GM12873 (cell line): ENCODE data around the gene DCST2.

Source experiments
- TF ChIP-seq, protein P1 (sequence below): IDR thresholded peaks from 2 replicates; pipeline ENCODE4 v1.5.1; 2012; ENCODE audit warnings: low read depth, mild to moderate bottlenecking, moderate library complexity, low read length, control low read depth; ENCODE audit not compliant: insufficient read depth; ENCODE audit errors: missing control alignments

Gene DCST2

DNA sequence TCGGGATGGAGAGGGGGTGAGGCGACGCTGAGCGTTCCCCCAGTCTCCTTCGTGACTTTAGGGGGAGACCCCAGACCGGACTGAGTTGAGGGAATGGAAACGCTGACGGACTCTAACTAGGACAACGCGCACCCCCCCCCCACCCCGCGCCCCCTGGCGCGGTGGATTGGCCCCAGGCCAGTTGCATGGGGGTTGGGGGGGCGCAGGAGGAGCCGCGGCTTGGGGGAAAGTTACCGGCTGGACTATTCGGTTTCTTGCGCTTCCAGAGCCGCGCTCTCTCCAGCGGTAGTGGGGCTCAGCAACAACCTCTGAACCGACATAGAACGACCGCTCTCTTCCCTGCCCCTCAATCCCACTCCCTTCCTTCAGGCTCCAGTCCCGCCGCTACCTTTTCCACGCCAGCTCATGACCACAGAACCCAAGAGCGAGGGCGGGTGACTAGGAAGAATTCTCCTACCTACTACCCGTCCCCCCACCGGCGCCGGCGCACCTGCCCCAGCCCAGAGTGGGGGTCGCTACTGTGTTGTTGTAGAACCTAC, 30.3 kb downstream of the DCST2 start:
- TF ChIP-seq, protein P1, sequence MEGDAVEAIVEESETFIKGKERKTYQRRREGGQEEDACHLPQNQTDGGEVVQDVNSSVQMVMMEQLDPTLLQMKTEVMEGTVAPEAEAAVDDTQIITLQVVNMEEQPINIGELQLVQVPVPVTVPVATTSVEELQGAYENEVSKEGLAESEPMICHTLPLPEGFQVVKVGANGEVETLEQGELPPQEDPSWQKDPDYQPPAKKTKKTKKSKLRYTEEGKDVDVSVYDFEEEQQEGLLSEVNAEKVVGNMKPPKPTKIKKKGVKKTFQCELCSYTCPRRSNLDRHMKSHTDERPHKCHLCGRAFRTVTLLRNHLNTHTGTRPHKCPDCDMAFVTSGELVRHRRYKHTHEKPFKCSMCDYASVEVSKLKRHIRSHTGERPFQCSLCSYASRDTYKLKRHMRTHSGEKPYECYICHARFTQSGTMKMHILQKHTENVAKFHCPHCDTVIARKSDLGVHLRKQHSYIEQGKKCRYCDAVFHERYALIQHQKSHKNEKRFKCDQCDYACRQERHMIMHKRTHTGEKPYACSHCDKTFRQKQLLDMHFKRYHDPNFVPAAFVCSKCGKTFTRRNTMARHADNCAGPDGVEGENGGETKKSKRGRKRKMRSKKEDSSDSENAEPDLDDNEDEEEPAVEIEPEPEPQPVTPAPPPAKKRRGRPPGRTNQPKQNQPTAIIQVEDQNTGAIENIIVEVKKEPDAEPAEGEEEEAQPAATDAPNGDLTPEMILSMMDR: no peak

DNA sequence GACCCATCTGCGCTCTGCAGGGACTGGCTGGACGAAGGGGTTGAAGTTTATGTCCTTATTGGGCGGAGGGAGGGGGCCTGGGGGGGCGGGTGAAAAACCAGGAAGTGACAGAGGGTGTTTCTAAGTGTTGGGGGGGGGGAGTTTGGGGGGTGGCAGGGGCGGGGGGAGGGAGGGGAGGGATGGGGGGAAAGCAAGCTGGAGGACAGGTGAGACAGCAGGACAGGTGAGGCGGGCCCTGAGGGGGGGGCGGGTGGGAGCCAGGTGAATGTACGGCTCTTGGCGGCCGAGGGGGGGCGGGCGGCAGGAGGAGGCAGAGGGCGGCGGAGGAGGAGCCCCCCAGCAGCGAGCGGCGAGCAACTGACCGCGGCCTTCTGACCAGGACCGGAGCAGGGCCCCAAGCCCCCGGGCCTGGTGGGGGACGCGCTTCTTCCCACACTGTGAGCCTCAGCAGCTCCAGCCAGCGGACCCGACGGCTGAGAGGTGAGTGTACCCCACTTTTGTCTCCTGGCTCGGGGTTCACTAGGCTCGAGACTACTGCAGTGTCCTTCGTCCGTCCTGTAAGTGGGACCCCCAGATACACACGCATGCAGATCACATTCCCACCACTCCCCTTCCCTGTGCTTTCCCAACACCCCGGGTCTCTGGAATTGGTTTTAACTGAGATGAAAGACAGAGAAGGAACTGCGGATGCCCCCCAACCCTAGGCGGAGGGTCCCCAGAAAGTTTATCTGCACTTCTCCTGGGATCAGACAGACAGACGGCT, 30.9 kb downstream of the DCST2 start, which contains the start of gene ZBTB7B:
ZBTB7B (plus strand) TSS at position 339 of the 763 bp plus-strand sequence. CDS start 11,859 bp downstream, outside the sequence.
- TF ChIP-seq, protein P1: peak; percentile 2

DNA sequence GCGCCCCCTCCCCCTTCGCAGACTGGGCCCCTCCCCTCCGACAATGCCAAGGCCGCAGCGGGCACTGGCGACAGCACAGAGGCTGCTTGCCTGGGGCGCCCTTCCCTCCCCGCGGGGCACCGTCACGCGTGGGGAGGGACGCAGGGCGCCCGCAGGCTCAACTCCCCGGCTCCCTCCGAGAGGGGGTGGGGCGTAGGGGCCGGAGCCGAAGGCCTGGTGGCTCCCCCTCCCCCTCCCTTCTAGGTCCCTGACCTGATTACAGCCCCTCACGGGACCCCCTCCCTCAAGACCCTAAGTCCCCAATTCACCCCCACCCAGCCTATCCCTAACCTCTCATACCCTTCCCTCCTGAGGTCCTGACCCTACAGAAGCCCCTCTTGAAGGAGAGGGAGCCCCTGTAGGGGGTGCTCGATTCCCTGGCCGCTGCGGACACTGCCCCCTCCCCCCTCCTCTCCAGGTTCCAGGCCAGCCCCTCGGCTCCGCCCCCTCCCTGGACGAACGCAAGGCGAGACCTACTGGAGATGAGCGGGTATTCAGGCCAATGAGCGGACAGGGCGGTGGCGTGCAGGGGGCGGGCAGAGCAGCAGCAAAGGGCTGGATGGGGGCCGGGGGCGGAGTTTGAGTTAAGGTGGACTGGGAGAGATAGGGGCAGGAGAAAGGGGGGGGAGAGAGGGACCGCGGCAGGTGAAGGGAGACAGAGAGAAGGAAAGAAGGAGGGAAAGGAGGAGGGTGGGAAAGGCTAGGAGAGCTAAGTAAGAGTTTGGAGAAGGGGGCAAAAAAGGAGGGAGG, 31.7 kb downstream of the DCST2 start:
- TF ChIP-seq, protein P1: peak; percentile 43

DNA sequence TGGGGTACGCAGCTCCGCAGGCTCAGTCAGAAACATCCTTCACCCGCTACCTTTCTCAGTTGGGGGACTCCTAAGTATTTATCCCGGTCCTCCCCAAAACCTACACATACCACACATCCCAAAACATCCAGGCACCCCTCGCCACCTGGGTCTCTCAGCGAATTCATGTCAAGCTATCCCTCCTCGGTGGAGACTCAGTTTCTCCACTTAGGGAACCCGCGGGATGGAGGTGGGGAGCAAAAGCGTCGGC, 32.2 kb downstream of the DCST2 start:
- TF ChIP-seq, protein P1: no peak

DNA sequence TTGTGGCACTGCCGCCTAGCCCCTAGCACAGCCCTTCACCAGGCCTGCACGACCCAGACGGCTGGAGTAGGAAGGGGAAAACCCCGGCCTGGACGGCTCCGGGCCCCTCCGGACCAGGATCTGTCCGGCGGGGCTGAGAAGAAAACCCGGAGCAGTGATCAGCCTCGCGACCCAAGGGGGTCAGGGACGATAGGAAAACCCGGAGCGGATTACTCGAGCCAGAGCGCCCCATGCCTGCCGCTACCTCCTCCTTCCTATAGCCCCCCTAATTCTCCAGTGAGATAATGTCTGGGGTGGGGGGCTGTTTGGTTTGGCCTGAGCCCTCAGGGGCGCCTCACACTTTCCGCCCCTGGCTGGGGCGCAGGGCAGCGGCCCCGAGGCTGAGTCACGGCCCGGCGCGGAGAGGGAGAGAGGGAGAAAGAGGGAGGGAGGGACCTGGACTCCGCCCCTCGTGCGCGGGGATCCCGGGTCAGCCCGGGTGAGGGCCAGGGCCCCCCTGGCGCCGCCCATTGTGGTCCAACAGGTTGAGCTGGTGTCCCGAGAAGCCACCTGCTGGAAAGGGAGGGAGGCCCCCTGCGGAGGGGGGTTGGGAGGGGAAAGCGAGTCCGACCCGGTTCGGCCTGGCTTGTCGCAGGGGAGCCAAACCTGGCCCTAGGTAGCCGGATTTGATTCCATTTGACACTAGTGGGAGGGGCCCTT, 32.7 kb downstream of the DCST2 start:
- TF ChIP-seq, protein P1: peak; percentile 1

DNA sequence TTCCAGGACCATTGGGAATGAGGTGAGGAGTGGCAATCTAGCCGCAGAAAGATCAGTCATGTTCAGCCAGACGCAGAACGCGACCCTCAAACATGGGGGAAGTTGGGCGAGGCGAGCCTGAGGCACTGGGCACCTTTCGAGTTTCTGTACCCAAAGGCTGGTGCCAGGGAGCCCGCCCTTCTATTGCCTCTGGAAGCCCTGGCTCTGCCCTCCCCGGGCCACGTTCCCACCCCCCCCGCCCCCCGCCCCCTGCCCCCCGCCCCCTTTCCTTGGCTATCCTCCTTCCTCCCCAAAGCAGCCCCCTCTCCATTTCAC, 33.2 kb downstream of the DCST2 start:
- TF ChIP-seq, protein P1: no peak

DNA sequence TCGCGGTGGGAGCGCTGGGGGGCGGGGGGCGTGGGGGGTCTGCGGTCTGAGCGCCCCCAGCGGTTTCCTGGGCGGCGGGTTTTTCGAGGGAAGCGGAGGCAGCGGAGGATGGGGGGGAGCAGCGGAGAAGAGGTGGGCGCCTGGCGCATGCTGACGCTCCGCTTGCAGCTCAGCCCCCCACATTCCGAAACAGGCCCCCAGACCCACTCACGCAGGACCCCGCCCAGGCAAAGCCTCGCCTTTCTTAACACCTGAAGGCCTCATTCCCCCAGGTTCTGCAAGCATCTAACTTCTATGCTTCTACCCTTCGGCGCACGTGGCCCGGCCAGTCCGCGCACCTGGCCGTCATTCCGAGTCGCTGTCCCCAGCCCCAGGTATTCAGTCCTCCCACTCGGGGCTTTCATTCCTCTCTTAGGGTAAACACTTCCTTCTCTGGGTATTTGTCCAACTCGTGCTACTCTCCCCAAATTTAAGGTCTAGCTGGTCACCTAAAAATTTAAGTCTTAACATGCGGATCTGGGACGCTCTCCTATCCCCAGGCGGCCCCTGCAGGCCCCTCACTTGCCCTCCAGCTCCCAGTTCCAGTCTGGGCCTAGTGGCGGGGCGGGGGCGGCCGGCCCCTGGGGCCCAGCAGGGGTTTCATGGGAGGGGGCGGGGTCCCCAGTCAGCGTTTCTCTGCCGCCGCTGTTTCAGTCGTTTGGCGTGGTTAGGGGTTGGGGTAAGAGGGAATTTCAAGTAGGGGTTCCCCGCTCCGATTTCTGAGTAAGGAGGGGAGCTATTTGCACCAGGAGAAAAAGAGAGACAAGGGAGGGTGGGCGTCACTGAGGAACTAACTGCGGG, 33.8 kb downstream of the DCST2 start:
- TF ChIP-seq, protein P1: no peak
